GM18505 (cell line): ENCODE results near the gene TRAPPC2B.

Experiments used
- ATAC-seq: cut with Tn5 transposase; IDR thresholded peaks from one replicate; pipeline ENCODE4 v1.9.1; 2021; ENCODE audit not compliant: unreplicated experiment
- POLR2A ChIP-seq: IDR thresholded peaks from 4 replicates; pipeline ENCODE4 v1.6.1; 2011; ENCODE audit warnings: borderline replicate concordance; ENCODE audit not compliant: insufficient read depth, insufficient read length; ENCODE audit errors: extremely low read depth

TRAPPC2B gene

GRCh38 chr19:57362997-57363687 is at the start of gene TRAPPC2B, which contains the start of gene ZNF547:
Gene TRAPPC2B (plus strand): TSS chr19:57363551. CDS start chr19:57364834, 1,283 bp downstream.
Gene ZNF547 (plus strand): TSS chr19:57363551. CDS start chr19:57368556, 5,005 bp downstream.
- TF ChIP-seq POLR2A, result peak; percentile 79
- peak; percentile 93 for ATAC-seq

DNA sequence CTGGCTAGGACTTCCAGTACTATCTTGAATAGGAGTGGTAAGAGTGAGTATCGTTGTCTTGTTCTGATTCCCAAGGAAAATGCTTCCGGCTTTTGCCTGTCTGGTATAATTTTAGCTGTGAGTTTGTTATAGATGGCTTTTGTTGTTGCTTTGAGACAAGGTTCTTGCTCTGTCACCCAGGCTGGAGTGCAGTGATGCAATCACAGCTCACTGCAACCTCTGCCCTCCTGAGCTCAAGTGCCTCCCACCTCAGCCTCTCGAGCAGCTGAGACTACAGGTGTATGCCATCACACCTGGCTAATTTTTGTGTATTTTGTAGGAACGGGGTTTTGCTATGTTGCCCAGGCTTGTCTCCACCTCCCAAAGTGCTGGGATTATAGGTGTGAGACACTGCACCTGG is 49.2 kb upstream of the TRAPPC2B start:
- TF ChIP-seq POLR2A, result no peak
- no peak for ATAC-seq

DNA sequence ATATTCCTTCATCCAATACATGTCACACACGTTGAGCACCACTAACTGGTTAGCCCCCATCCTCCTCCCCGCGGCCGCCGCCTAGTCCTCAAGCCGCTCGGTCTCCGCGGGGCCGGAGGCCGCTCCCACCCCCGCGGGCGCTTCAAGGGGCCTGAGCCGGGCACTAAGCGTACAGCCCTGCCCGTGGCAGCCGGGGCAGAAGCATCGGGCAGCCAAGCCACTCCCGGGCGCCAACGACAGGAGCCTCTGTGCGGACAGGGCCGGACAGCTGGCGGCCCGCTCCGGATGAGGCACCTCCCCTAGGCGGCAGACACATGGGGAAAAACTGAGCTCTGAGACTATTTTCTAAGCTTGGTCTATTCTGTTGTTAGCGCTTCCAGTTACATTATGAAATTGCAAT is 45.8 kb upstream of the TRAPPC2B start:
- no peak for ATAC-seq
- TF ChIP-seq POLR2A, result no peak

- no peak for ATAC-seq
- no peak for TF ChIP-seq POLR2A
These were observed 43.5 kb upstream of the TRAPPC2B start for GRCh38 chr19:57319869-57320179.

DNA sequence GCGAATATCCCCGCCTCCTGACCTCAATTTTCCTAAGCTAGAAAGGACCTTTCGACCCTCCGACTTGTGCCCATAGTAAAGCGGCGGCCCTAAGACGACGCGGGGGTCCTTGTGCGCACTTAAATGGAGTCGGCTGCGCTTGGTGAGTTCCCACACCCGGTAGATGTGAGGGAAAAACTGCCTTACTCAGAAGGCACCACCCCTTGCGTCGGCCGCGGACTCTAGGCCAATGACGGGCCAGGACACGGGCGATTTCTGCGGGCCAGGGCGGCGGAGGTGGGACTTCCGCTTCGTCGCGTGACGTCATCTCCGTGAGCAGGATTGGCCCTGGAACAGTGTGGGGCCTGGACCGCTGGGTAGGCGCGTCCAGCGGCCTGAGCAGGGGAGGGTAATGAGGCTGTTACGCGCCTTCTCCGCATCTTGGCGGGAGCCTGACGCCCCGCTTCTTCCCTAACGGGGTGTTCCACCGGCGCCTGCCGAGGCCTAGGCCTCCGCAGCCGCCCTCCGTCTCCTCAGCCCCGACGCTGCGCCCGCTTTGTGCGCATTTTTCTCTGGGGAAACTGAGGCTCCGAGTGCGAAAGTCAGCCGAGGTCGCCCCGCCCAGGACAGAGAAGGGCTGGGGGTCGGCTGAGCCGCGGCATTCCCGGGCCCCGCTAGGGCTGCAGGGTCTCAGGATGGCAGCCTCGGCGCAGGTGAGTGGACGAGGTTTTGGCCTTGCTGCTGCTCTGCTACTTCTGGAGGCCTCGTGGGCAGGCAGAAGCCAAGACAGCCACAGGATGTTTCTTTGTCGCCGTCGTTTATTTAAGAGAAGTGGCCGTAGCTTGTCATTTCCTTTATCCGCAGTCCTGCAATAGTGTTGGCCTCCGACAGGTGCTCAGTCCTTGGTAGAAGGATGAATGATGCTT is 42.9 kb upstream of the TRAPPC2B start, which contains the start of gene ZNF543:
TSS of gene ZNF543 (plus strand) at position 293 of the 905 bp plus-strand sequence. CDS start at position 675, 382 bp downstream.
- TF ChIP-seq POLR2A, result peak; percentile 87
- peak; percentile 98 for ATAC-seq

GRCh38 chr19:57321116-57321515 is 42.2 kb upstream of the TRAPPC2B start:
- no peak for ATAC-seq
- TF ChIP-seq POLR2A, result no peak

- ATAC-seq, result no peak
- TF ChIP-seq POLR2A, result no peak
These were observed 41.6 kb upstream of the TRAPPC2B start for GRCh38 chr19:57321751-57322150.

DNA sequence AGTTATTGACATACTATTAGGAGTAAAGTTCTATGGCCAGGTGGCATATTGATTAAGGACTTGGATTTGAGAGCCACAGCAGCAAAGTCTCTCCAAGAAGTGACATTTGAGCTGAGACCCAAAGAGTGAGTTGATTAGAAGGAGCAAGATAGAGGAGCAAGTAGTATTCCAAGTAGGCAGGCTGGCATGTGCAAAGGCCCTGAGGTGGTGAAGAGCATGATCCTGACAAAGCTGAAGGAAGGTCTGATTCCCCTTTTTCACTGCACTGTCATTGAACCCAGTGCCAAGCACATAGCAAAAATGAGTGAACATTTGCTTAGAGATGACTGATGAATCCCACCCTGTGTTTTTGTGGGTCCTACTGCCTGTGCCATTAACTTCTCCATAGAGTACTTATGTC is 38.4 kb upstream of the TRAPPC2B start:
- TF ChIP-seq POLR2A, result no peak
- ATAC-seq, result no peak

GRCh38 chr19:57327993-57328392 is 35.4 kb upstream of the TRAPPC2B start:
- TF ChIP-seq POLR2A, result no peak
- ATAC-seq, result no peak

DNA sequence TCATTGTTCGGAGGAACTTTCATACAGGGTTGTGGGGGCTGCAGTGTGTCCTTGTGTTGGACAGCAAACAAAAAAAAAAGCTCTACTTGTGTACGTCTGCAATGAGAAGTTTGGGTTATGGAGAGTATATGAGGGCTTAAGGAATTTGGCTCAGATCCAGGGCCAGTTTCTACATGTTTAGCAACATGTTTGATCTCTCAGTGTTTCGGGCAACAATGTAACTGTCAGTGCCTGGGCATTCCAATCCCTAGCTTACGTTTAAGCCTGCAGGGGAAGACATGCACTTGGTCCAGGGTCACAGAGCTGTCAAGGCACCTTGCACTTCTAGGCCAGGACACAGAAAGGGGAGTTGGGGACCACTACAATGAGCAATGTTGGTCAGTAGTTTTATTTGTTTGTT is 29.2 kb upstream of the TRAPPC2B start:
- no peak for TF ChIP-seq POLR2A

GRCh38 chr19:57338877-57339276 is 24.5 kb upstream of the TRAPPC2B start:
- no peak for TF ChIP-seq POLR2A
- no peak for ATAC-seq

More for the DNA sequence above, 29.2 kb upstream of the TRAPPC2B start:
- ATAC-seq, result no peak

- TF ChIP-seq POLR2A, result no peak
- ATAC-seq, result no peak
These were observed 20.8 kb upstream of the TRAPPC2B start for GRCh38 chr19:57342582-57342981.

GRCh38 chr19:57348136-57348535 is 15.2 kb upstream of the TRAPPC2B start:
- ATAC-seq, result no peak
- TF ChIP-seq POLR2A, result no peak
